ENCODE data around the gene RNASE8. TPM values are rescaled to one million over a fixed set of nuclear protein-coding genes. Genes with fewer than 3 reads are reported as not detected.
A peak's percentile ranks its signal among the peaks of the same experiment; 100 is the strongest.
"Not testable (repeated sequence)": the region's sequence is repeated elsewhere in the genome, so short reads cannot be mapped to it uniquely, and the experiment has no call there.

The RNASE8 gene
- total RNA-seq, 1 experiment from 2014 or later: not detected

DNA sequence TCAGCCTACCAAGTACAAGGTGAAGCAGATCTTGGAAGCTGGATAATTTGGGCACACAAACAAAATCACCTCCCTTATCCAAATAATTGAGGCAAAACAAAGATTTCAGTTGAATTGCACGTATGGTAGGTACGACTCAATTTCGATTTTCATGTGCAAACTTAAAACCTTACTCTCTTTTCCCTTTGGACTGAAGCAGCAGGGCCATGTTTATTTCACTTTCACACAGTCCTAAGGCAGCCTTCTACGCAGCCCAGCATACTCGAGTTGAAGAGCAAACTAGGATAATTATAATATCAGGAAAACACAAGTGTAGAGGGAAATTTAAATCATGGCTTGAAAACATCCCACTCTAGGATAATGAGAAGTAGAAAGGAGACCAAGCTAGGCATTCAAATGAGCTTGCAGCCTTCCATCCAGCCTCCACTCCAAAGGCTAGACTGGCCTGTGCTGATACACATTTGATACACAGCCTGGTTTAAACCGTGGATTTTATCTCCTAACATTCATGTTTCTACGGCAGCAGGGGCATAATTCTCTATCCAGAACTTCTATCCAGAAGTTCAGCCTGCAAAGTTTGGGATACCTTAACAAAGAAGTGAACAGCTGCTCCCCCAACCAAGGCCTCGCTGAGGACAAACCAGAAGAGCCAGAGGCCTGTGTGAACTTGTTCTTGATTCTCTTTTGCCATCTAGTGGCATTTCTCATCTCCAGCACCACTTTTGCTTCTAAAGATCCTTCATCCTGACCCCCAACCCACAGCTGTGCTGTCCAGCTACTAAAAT is 17.8 kb upstream of the RNASE8 start:
- CTCF ChIA-PET: interaction anchor here (0.6 to 7.0 kb wide), 52 partner anchors 8 to 483 kb away, joined by 3 to 670 read pairs (median 6); partner anchors contain the start of genes ARHGEF40, NDRG2, RNASE4 and RNASE8
- POLR2A ChIA-PET: interaction anchor here (1.0 to 2.8 kb wide), 8 partner anchors 13 to 63 kb away, joined by 3 to 26 read pairs (median 4); partner anchors contain the start of gene ARHGEF40
- Mint-ChIP-seq H3K4me1 (peaks cover 26% of the 10 kb centered on the region), H3K27me3 (ENCODE audit: low read depth) (peaks cover 3% of the 10 kb centered on the region; the same call in 1 of the 2 replicates), H3K9me3 (no peaks in the 10 kb centered on the region), H3K36me3 (no peaks in the 10 kb centered on the region), H3K27ac (peak overlapping the region; percentile 72; the same call in 1 of the 2 replicates), H3K4me3 (peak overlapping the region; percentile 25)
- TF ChIP-seq, protein P1, sequence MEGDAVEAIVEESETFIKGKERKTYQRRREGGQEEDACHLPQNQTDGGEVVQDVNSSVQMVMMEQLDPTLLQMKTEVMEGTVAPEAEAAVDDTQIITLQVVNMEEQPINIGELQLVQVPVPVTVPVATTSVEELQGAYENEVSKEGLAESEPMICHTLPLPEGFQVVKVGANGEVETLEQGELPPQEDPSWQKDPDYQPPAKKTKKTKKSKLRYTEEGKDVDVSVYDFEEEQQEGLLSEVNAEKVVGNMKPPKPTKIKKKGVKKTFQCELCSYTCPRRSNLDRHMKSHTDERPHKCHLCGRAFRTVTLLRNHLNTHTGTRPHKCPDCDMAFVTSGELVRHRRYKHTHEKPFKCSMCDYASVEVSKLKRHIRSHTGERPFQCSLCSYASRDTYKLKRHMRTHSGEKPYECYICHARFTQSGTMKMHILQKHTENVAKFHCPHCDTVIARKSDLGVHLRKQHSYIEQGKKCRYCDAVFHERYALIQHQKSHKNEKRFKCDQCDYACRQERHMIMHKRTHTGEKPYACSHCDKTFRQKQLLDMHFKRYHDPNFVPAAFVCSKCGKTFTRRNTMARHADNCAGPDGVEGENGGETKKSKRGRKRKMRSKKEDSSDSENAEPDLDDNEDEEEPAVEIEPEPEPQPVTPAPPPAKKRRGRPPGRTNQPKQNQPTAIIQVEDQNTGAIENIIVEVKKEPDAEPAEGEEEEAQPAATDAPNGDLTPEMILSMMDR (IDR thresholded peaks at IDR 0.05): 0 out of 2 replicates have a peak, but pooled peaks have one; percentile 25
- TF ChIP-seq, protein P2, sequence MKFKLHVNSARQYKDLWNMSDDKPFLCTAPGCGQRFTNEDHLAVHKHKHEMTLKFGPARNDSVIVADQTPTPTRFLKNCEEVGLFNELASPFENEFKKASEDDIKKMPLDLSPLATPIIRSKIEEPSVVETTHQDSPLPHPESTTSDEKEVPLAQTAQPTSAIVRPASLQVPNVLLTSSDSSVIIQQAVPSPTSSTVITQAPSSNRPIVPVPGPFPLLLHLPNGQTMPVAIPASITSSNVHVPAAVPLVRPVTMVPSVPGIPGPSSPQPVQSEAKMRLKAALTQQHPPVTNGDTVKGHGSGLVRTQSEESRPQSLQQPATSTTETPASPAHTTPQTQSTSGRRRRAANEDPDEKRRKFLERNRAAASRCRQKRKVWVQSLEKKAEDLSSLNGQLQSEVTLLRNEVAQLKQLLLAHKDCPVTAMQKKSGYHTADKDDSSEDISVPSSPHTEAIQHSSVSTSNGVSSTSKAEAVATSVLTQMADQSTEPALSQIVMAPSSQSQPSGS (CRISPR knock-in tag; IDR thresholded peaks at IDR 0.05; ENCODE audit: borderline replicate concordance, low read depth): no peak
- ATAC-seq (peak; percentile 74), DNase-seq (ENCODE audit: low spot score) (peak; percentile 33)

DNA sequence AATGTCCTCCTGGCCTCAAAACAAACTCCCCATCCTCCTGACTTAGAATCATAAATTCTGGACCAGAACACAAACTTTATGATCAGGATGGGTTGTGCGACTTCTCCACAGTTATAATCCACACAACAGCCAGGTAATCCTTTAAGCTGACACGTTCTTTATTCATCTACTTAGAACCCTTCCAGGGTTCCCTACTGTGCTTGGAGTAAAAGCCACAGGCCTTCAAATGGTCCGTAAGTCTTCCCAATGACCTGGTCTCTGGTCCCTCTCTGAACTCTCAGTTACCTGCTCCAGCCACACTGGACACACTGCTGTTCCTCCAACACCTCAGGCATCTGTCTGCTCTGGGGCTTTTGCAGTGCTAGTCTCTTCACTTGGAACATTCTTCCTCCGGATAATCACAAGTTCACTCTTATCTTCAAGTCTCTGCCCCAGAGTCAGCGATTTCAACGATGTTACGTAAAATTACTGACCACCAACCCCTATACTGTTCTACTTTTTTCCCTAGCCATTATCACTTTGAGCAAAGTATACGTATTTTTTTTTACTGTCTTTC is 17.2 kb upstream of the RNASE8 start:
- H3K4me3 Mint-ChIP-seq: no peak overlapping the region
- no peak overlapping the region for H3K27ac Mint-ChIP-seq
- DNase-seq (ENCODE audit: low spot score): no peak
- no peak for ATAC-seq
- ChIA-PET CTCF (interaction anchor here (0.6 to 7.0 kb wide), 49 partner anchors 7 to 634 kb away, joined by 3 to 670 read pairs (median 7); partner anchors contain the start of genes ARHGEF40, NDRG2, RNASE4 and RNASE8), POLR2A (interaction anchor here (1.0 to 2.8 kb wide), 6 partner anchors 14 to 47 kb away, joined by 3 to 26 read pairs (median 4); partner anchors contain the start of gene ARHGEF40)
- H3K36me3 Mint-ChIP-seq: no peaks in the 10 kb centered on the region
- H3K4me1 Mint-ChIP-seq: peaks cover 26% of the 10 kb centered on the region
- no peaks in the 10 kb centered on the region for H3K9me3 Mint-ChIP-seq
- peaks cover 3% of the 10 kb centered on the region; the same call in 1 of the 2 replicates for H3K27me3 Mint-ChIP-seq (ENCODE audit: low read depth)
- TF ChIP-seq, protein P3, sequence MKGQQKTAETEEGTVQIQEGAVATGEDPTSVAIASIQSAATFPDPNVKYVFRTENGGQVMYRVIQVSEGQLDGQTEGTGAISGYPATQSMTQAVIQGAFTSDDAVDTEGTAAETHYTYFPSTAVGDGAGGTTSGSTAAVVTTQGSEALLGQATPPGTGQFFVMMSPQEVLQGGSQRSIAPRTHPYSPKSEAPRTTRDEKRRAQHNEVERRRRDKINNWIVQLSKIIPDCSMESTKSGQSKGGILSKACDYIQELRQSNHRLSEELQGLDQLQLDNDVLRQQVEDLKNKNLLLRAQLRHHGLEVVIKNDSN (CRISPR knock-in tag; IDR thresholded peaks at IDR 0.05): no peak
- TF ChIP-seq, protein P4, sequence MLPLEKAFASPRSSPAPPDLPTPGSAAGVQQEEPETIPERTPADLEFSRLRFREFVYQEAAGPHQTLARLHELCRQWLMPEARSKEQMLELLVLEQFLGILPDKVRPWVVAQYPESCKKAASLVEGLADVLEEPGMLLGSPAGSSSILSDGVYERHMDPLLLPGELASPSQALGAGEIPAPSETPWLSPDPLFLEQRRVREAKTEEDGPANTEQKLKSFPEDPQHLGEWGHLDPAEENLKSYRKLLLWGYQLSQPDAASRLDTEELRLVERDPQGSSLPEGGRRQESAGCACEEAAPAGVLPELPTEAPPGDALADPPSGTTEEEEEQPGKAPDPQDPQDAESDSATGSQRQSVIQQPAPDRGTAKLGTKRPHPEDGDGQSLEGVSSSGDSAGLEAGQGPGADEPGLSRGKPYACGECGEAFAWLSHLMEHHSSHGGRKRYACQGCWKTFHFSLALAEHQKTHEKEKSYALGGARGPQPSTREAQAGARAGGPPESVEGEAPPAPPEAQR (CRISPR knock-in tag; IDR thresholded peaks at IDR 0.05): no peak
- TF ChIP-seq, protein P5, sequence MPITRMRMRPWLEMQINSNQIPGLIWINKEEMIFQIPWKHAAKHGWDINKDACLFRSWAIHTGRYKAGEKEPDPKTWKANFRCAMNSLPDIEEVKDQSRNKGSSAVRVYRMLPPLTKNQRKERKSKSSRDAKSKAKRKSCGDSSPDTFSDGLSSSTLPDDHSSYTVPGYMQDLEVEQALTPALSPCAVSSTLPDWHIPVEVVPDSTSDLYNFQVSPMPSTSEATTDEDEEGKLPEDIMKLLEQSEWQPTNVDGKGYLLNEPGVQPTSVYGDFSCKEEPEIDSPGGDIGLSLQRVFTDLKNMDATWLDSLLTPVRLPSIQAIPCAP (CRISPR knock-in tag; IDR thresholded peaks at IDR 0.05): no peak
- no peak for TF ChIP-seq KAT7 (CRISPR knock-in tag; IDR thresholded peaks at IDR 0.05; ENCODE audit: borderline replicate concordance)
- TF ChIP-seq, protein P1 (IDR thresholded peaks at IDR 0.05): peak; percentile 9; the same call in 1 of the 2 replicates

DNA sequence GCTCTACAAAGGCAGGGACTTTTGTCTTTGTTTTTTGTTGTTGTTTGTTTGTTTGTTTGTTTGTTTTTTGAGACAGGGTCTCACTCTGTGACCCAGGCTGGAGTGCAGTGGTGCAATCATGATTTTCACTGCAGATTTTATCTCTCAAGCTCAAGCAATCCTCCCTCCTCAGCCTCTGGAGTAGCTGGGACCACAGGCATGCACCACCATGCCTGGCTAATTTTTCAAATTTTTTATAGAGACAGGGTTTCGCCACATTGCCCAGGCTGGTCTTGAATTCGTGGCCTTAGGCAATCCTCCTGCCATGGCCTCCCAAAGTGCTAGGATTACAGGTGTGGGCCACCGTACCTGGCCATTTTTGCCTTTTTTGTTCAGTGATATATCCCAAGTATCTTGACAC is 16.7 kb upstream of the RNASE8 start:
- not testable (repeated sequence) for H3K9me3 Mint-ChIP-seq; H3K27me3 Mint-ChIP-seq (ENCODE audit: low read depth); DNase-seq (ENCODE audit: low spot score); H3K4me3 Mint-ChIP-seq; H3K36me3 Mint-ChIP-seq; ATAC-seq; H3K27ac Mint-ChIP-seq
- H3K4me1 Mint-ChIP-seq: peaks cover 26% of the 10 kb centered on the region
- ChIA-PET CTCF (interaction anchor here (0.6 to 7.0 kb wide), 27 partner anchors 11 to 635 kb away, joined by 3 to 670 read pairs (median 14); partner anchors contain the start of genes ARHGEF40, NDRG2, RNASE8 and SLC39A2), POLR2A (interaction anchor here (1.8 to 2.8 kb wide), 2 partner anchors 15 to 26 kb away, joined by 7 to 26 read pairs; no protein-coding TSS in a partner anchor)

Measured in WTC11 (cell line).